Measurements from ENCODE around the gene SUFU. TPM values are rescaled to one million over a fixed set of nuclear protein-coding genes. Genes with fewer than 3 reads are reported as not detected.

Gene SUFU
- total and polyA plus RNA-seq, 2 of the 13 experiments (the other 11 are each of a cell fraction or from before 2014, with no cell fraction given) = 2.9 to 5.5 TPM

GRCh38 chr10:102669206-102670064, 165.7 kb downstream of the SUFU start (continued):
- TF ChIP-seq TOPORS (CRISPR knock-in tag; IDR thresholded peaks at IDR 0.05) (no peak), SAP130 (CRISPR knock-in tag; IDR thresholded peaks at IDR 0.05; ENCODE audit: low read depth) (peak; percentile 40; the same call in 1 of the 2 replicates), TP53 (CRISPR knock-in tag; conservative IDR thresholded peaks at IDR 0.05) (no peak), ZNF282 (IDR thresholded peaks at IDR 0.05; ENCODE audit: partially characterized antibody) (no peak), ATF7 (IDR thresholded peaks at IDR 0.05) (no peak), ATF7 (CRISPR knock-in tag; IDR thresholded peaks at IDR 0.05) (no peak), ZNF687 (CRISPR knock-in tag; IDR thresholded peaks at IDR 0.05) (peak; percentile 82), SPEN (CRISPR knock-in tag; IDR thresholded peaks at IDR 0.05; ENCODE audit: low read depth) (no peak), ARNTL (CRISPR knock-in tag; IDR thresholded peaks at IDR 0.05) (0 out of 2 replicates have a peak, but pooled peaks have one; percentile 46), SRF (IDR thresholded peaks at IDR 0.05; ENCODE audit: low read depth, low read length) (no peak), KDM1A (CRISPR knock-in tag; IDR thresholded peaks at IDR 0.05) (no peak), ZNF124 (CRISPR knock-in tag; IDR thresholded peaks at IDR 0.05) (no peak), KDM5B (CRISPR knock-in tag; IDR thresholded peaks at IDR 0.05; ENCODE audit: borderline replicate concordance) (no peak), NCOA1 (CRISPR knock-in tag; IDR thresholded peaks at IDR 0.05) (no peak), CBX5 (CRISPR knock-in tag; IDR thresholded peaks at IDR 0.05; ENCODE audit: borderline replicate concordance) (no peak), KLF12 (CRISPR knock-in tag; IDR thresholded peaks at IDR 0.05; ENCODE audit: borderline replicate concordance) (0 out of 2 replicates have a peak, but pooled peaks have one; percentile 49), HNRNPL (IDR thresholded peaks at IDR 0.05; ENCODE audit: low read depth, low read length) (0 out of 2 replicates have a peak, but pooled peaks have one; percentile 48), ZNF563 (CRISPR knock-in tag; IDR thresholded peaks at IDR 0.05) (peak; percentile 45; the same call in 1 of the 2 replicates), ZNF30 (CRISPR knock-in tag; IDR thresholded peaks at IDR 0.05) (no peak), PHB2 (IDR thresholded peaks at IDR 0.05; ENCODE audit: partially characterized antibody) (no peak), MTA1 (CRISPR knock-in tag; IDR thresholded peaks at IDR 0.05; ENCODE audit: borderline replicate concordance) (0 out of 2 replicates have a peak, but pooled peaks have one; percentile 28)
- TF ChIP-seq, protein P1, sequence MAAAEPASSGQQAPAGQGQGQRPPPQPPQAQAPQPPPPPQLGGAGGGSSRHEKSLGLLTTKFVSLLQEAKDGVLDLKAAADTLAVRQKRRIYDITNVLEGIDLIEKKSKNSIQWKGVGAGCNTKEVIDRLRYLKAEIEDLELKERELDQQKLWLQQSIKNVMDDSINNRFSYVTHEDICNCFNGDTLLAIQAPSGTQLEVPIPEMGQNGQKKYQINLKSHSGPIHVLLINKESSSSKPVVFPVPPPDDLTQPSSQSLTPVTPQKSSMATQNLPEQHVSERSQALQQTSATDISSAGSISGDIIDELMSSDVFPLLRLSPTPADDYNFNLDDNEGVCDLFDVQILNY (CRISPR knock-in tag; conservative IDR thresholded peaks at IDR 0.05) = no peak
- TF ChIP-seq, protein P2, sequence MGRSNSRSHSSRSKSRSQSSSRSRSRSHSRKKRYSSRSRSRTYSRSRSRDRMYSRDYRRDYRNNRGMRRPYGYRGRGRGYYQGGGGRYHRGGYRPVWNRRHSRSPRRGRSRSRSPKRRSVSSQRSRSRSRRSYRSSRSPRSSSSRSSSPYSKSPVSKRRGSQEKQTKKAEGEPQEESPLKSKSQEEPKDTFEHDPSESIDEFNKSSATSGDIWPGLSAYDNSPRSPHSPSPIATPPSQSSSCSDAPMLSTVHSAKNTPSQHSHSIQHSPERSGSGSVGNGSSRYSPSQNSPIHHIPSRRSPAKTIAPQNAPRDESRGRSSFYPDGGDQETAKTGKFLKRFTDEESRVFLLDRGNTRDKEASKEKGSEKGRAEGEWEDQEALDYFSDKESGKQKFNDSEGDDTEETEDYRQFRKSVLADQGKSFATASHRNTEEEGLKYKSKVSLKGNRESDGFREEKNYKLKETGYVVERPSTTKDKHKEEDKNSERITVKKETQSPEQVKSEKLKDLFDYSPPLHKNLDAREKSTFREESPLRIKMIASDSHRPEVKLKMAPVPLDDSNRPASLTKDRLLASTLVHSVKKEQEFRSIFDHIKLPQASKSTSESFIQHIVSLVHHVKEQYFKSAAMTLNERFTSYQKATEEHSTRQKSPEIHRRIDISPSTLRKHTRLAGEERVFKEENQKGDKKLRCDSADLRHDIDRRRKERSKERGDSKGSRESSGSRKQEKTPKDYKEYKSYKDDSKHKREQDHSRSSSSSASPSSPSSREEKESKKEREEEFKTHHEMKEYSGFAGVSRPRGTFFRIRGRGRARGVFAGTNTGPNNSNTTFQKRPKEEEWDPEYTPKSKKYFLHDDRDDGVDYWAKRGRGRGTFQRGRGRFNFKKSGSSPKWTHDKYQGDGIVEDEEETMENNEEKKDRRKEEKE (IDR thresholded peaks at IDR 0.05) = no peak

Data from HepG2 (cell line).